ES-I3 (cell line): ENCODE measurements around the gene TMEM201.

ENCODE experiments used
- H3K36me3 ChIP-seq: 2 replicates; pipeline ENCODE4 v1.6.1; 2013; ENCODE audit warnings: mild to moderate bottlenecking, low read length, control low read depth, moderate library complexity; ENCODE audit not compliant: insufficient read depth
- H3K4me1 ChIP-seq: 2 replicates; pipeline ENCODE4 v1.6.1; 2013; ENCODE audit warnings: mild to moderate bottlenecking, control low read depth, low read length; ENCODE audit not compliant: insufficient read depth
- H3K9ac ChIP-seq: 2 replicates; pipeline ENCODE4 v1.6.1; 2013; ENCODE audit warnings: low read depth, mild to moderate bottlenecking, low read length, moderate library complexity
- H3K9me3 ChIP-seq: 2 replicates; pipeline ENCODE4 v1.6.1; 2013; ENCODE audit warnings: mild to moderate bottlenecking, low read length, moderate library complexity; ENCODE audit not compliant: control insufficient read depth, insufficient read depth

Gene TMEM201

DNA sequence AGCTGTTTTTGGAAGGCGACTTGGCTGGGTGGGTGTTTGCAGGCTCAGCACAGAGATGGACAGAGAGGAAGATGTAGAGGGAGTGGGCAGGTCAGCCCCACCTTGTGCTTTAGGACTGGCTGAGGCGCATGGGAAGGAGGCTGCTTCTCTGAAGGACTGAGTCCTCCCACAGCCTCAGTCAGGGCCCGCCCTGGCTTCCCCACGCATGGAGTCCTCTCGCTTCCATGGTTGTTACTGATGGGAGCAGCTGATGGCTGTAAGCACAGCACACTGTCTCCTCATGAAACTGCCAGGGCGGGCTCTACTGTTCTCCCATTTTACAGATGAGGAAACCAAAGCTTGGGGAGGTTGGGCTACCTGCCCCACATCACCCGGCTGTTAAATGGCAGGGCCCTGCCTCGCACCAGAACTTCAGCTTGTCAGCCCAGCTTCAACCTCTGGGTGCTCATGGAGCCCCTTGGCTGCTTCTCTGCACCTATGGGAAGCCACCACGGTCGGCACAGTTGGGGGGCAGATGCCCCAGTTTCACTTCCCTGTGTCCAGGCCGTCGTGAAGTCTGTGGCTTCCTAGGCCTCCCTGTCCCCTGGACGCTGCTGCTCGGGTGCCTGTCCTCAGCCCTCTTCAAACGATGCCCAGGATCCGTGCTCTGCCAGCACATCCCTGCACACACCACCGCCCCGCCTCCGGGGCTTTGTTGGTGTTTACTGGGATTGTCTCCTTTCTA is 2.4 kb downstream of the TMEM201 start:
- Histone ChIP-seq H3K9me3 (no peaks in the 10 kb centered on the region), H3K4me1 (peaks cover 35% of the 10 kb centered on the region; the same call in 1 of the 2 replicates), H3K36me3 (no peaks in the 10 kb centered on the region), H3K9ac (no peak overlapping the region)

DNA sequence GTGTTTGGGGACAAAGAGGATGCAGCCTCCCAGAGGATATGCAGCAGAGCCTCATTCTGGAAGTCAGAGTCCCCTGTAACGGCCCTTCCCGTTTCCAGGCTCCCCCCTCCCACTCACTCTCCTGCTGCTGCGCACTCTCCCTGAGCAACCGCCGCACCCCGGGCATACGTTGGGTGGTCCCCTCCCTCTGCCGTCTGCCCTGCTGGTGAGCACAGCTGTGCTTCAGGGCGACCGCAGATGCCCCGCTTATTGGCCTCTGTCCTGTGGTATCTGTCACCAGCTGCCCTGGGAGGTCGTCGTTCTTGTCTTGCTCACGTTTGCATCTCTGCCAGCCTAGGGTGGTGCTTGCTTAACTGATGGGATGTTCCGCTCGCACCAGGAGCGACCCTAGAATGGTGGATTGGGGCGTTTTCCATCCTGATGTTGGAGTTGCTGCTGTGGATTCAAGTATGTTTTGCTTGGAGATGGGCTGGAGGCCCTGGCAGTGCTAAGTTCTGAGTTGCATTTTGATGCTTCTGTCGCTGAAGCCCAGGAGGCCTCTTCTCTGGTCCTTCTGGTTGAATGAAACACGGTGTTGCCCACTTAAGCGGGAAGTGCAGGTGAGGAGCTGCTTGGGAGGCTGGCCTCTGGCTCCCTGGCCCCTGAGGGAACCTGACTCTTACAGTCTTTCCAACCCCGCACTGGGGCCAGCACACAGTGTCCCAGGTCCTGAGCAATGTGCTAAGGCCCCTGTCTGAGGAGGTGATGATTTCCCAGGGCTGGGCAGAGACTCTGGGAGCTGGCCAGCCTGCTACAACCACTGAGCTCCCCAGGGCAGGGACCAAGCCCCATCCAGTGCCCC is 3.2 kb downstream of the TMEM201 start:
- Histone ChIP-seq H3K9me3 (no peaks in the 10 kb centered on the region), H3K36me3 (no peaks in the 10 kb centered on the region), H3K4me1 (peaks cover 35% of the 10 kb centered on the region; the same call in 1 of the 2 replicates), H3K9ac (no peak overlapping the region)

DNA sequence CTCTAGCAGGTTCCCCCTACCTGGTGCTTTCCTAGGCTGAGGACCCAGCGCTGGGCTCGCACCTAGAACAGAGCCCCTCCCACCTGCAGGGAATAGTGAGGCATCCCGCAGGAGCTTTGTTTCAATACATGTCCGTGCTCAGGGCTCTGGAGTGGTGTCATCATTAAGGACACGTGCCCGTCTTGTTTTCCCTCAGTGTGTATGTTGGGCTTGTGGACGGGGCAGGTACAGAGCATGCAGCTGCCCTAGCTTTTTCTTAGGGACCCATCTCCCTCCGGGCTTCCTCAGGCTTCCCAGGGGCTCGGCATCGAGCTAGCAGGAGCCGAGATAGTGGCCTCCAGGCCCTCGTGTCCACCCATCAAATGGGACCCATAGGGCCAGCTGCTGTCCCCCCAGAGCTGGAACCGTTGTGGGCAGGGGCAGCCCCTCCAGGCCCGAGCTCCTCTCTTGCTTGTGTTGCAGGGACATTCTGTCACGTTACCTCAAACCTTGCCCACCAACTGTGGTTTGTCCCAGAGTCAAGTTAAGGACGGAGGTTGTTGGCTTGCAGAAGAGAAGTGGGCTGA is 3.9 kb downstream of the TMEM201 start:
- H3K36me3 ChIP-seq = no peaks in the 10 kb centered on the region; the same call in 1 of the 2 replicates
- H3K9ac ChIP-seq = no peak overlapping the region
- no peaks in the 10 kb centered on the region for H3K9me3 ChIP-seq
- H3K4me1 ChIP-seq = peaks cover 35% of the 10 kb centered on the region; the same call in 1 of the 2 replicates

DNA sequence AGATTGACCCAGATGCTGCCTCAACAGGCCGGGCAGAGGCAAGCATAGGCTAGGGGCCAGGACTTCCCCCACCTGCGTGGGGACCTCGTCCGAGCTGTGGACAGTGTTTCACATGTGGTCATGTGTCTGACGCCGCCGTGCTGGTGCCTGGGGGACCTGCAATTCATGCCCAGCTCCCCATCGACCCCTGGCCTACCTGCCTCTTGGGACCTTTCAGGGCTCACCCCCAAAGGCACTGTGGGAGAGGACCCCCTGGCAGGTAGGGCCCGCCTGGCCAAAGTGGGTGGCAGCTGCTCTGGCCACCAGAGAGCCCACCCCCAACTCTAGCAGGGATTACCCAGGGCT is 4.4 kb downstream of the TMEM201 start:
- Histone ChIP-seq H3K9me3 (no peaks in the 10 kb centered on the region), H3K9ac (no peak overlapping the region), H3K36me3 (no peaks in the 10 kb centered on the region; the same call in 1 of the 2 replicates), H3K4me1 (peaks cover 35% of the 10 kb centered on the region; the same call in 1 of the 2 replicates)

DNA sequence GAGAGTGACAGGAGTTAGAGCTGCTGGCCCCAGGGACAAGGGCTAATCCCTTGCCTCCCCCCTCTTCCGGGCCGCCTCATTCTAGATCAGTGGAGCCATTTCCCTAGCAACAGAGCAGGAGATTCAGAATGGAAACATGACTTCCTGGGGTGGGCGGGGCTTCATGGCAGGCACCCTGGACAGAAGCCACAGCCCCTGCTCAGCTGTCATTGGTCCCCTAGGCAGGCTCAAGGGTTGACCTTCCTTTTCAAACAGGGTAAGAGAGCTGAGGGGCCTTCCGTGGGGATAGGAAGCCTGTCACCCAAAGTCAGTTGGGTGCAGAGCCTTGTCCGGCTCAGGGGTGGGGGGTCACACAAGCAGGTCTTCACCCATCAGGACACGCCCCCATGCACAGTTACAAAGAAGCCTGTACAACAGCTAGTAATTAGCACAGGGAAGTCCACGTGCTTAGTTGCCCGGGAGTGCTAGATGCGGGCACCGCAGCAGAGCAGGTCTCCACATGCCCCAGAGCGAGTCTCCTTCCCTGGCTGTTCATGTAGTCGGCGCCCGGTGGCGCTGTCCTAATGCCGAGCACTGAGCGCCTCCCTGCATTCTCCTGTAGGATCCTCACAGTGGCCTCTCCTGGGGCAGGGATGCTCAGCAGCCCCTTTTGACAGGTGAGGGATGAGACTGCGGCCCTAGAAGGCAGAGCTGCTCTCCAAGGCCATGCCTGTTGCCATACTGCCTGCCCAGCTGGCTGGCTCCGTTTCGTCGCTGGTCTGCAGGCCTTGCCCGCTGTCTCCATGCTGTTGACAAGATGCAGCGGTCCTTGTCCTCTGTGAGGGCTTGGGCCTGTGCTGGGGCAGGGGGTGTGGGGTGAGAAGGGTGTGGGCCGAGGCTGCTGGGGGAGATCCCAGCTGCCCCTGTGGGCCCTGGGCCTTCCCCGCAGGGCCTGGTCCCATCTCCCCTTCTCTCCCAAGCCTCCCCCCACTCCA is 5.1 kb downstream of the TMEM201 start:
- Histone ChIP-seq H3K9ac (no peak overlapping the region), H3K4me1 (peaks cover 35% of the 10 kb centered on the region; the same call in 1 of the 2 replicates), H3K36me3 (no peaks in the 10 kb centered on the region; the same call in 1 of the 2 replicates), H3K9me3 (no peaks in the 10 kb centered on the region)

DNA sequence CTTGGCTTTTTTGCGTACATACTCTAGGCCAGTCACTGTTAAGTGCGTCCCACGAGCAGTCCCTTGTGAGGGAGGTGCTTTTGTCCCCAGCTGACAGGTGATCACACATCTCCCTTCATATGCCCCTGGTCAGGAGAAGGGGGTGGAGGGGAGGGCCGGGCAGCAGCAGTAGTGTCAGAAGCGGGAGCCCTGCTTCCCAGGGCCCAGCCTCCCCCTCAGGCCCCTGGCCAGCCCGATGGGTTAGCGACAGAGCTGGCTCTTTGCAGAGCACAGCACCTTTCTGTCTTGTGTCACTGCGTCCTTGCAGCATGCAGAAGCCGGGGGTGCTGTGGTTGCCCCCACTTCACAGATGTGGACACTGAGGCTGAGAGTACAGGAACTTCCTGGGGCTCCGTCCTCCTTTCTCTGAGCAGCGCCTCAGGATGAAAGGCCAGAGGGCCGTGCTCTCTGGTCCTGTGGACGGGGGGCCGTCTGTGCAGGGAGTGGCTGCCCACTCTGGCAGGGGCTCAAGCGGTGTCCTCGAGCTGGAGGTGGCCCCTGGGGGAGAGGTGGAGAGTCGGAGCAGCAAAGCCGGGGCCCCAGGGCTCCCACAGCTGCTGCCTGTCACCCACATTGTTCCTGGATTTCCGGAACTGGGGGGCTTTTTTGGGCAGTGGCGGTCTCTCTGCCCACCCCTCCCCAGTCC is 5.9 kb downstream of the TMEM201 start:
- H3K36me3 ChIP-seq = no peaks in the 10 kb centered on the region; the same call in 1 of the 2 replicates
- no peak overlapping the region for H3K9ac ChIP-seq
- peaks cover 34% of the 10 kb centered on the region; the same call in 1 of the 2 replicates for H3K4me1 ChIP-seq
- H3K9me3 ChIP-seq = no peaks in the 10 kb centered on the region

DNA sequence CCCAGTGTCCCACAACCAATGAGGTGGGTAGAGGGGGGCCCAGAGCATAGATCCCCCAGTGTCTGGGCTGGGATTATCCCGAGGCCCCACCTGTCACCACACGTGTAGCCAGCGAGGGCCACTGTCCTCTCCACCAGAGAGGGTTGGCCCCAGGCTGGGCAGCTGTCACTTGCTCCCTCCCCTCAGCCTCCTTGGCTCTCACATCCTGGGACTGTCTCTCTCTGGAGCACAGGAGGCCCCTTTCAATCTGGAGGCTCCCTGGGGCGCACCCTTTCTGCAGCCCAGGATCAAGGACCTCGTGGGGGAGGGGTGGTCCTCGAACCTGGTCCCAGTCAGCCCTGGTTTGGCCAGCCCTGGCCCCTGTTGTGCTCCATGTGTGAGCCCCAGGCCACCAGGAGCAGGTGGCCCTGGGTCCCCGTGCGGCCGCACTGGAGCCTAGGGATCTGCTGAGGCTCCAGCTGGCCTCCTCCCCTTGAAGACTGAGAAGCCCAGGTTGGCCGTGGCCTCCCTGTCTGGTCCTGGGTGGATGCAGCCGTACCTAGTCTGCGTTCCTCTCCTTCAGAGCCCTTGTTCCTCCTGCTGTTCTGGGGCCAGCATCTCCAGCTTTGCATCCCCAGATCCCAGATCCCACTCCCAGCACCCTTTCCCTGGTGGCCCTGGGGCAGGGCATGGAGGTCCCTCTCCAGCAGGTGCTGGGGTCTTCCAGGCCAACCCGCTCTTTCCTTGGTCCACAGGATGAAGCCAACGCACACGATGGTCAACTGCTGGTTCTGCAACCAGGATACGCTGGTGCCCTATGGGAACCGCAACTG is 6.7 kb downstream of the TMEM201 start:
- no peak overlapping the region for H3K9ac ChIP-seq
- no peaks in the 10 kb centered on the region for H3K9me3 ChIP-seq
- no peaks in the 10 kb centered on the region; the same call in 1 of the 2 replicates for H3K36me3 ChIP-seq
- peaks cover 27% of the 10 kb centered on the region; the same call in 1 of the 2 replicates for H3K4me1 ChIP-seq

DNA sequence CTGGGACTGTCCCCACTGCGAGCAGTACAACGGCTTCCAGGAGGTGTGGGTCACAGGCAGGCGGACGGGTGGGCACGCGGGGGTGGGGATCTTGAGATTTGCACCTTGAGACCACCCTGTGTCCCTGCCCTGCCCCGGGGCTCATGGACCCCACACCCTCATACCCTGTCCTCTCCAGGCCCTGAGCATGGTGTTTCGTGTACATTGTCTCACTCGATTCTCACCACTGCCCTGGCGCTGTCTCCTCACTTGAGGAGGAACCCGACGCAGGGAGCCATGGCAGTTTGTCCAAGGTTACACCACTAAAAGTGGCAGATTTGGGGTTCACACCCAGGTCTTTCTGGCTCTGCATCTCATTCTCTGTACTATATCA is 7.2 kb downstream of the TMEM201 start:
- H3K36me3 ChIP-seq = no peaks in the 10 kb centered on the region; the same call in 1 of the 2 replicates
- no peak overlapping the region for H3K9ac ChIP-seq
- peaks cover 26% of the 10 kb centered on the region; the same call in 1 of the 2 replicates for H3K4me1 ChIP-seq
- no peaks in the 10 kb centered on the region for H3K9me3 ChIP-seq

DNA sequence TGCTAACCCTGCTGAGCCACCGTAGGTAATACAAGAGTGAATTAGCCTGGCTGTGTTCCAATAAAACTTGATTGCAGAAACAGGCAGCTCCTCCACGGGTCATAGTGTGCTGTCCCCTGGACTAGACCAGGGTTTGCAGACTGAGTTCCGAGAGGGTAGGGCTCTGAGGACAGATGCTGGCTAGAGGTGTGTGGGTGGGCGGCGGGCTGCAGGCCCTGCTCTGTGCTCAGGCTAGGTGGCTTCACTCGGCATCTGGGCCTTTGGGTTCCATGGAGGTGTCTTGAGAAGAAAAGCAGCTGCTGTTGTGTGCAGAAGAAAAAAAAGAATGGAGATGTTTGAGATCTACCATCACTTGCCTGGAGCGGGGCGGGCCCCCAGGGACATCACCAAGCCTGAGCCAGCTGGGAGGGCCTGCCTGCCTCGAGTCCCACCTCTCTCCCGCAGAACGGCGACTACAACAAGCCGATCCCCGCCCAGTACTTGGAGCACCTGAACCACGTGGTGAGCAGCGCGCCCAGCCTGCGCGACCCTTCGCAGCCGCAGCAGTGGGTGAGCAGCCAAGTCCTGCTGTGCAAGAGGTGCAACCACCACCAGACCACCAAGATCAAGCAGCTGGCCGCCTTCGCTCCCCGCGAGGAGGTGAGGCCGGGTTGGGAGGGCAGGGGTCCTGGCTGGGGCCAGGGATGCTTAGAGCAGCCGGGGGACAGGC is 7.9 kb downstream of the TMEM201 start:
- H3K9me3 ChIP-seq = no peaks in the 10 kb centered on the region
- H3K36me3 ChIP-seq = no peaks in the 10 kb centered on the region; the same call in 1 of the 2 replicates
- H3K9ac ChIP-seq = no peak overlapping the region
- peaks cover 21% of the 10 kb centered on the region; the same call in 1 of the 2 replicates for H3K4me1 ChIP-seq

DNA sequence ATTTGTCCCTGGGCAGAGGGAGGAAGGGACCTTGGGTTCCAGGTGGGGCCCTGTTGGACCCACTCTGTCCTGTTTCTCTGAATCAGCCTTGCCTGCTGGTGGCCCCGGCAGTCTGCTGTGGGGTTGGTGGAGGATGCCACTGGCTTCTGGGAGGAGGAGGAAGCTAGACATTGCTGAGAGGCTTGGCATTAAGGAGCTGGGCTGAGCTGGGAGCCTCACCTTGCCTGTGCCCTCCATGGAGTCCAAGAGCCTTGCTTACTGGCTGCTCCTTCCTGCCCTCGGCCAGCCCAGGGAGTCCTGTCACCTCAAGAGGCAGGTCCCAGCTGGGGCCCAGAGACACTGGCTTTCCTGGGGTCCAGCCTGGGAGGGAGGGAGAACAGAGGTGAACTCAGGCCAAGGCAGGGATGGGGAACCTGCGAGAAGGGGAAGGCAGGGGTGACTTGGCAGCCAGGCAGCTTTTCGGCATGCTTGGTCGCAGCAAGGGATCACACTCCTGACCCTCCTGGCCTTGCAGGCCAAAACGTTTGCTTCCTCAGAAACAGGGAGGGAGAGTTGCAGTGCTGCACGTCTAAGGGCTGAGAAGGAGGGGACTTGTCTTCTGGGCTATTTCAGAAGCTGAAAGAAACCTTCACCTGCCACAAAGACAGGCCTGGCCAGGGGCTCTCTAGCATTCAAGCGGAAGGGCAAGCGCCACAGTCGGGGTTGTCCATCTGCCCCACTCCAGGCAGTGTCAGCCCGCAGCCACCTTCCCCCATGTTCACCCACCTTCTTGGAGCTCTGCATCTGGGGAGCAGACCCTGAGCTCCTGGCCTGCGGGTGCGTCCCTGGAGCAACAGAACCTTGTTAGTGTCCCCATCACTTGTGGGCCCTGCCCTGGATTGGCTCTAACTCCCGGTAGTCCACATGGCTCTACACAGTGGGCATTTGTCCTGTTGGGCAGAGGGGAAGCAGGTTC is 8.9 kb downstream of the TMEM201 start:
- Histone ChIP-seq H3K9ac (no peak overlapping the region), H3K36me3 (no peaks in the 10 kb centered on the region; the same call in 1 of the 2 replicates), H3K4me1 (peaks cover 12% of the 10 kb centered on the region; the same call in 1 of the 2 replicates), H3K9me3 (no peaks in the 10 kb centered on the region)

DNA sequence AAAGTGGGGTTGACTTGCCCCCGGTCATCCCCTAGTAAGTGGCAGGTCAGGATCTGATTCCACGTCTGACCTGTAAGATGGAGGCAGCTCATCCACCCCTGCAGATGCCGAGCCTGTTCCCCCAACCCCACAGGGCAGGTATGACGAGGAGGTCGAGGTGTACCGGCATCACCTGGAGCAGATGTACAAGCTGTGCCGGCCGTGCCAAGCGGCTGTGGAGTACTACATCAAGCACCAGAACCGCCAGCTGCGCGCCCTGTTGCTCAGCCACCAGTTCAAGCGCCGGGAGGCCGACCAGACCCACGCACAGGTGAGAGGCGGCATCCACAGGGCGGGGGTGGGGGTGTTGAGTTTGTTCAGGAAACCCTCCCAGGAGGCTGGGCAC is 9.6 kb downstream of the TMEM201 start:
- Histone ChIP-seq H3K4me1 (peaks cover 5% of the 10 kb centered on the region; the same call in 1 of the 2 replicates), H3K36me3 (peaks cover 6% of the 10 kb centered on the region), H3K9me3 (no peaks in the 10 kb centered on the region), H3K9ac (no peak overlapping the region)
